HCT116 (cell line): Measurements from ENCODE around the gene SAMD4A. TPM values are rescaled to one million over a fixed set of nuclear protein-coding genes. Genes with fewer than 3 reads are reported as not detected.
A peak's percentile ranks its signal among the peaks of the same experiment; 100 is the strongest.

ENCODE experiments used
- ATAC-seq: fragments of 200-7000 bp; cut with Tn5 transposase; 2 replicates; pipeline ENCODE4 v1.9.1; 2020; ENCODE audit warnings: mild to moderate bottlenecking, moderate library complexity
- BruUV-seq: library from RNA; stranded (reverse); fragments of 400-500 nt; replicated peaks from 2 replicates; lab custom pipeline; 2021; lab: Mats Ljungman, UMichigan
- CTCF ChIA-PET: fragments of 300-600 bp; sonication (Branson Sonifier 250); formaldehyde crosslinking; loops from one replicate; lab custom pipeline; 2021; ENCODE audit warnings: antibody characterized with exemption; lab: Charles Lee
- POLR2A ChIA-PET: fragments of 300-600, 350-600 bp; sonication (Branson Sonifier 250); formaldehyde crosslinking; loops from one replicate; lab custom pipeline; 2021; ENCODE audit warnings: antibody characterized with exemption; lab: Charles Lee
- RAD21 ChIA-PET, 2 experiments: fragments of 300-600 bp; sonication (Branson Sonifier 250); formaldehyde crosslinking; loops; one replicate each; lab custom pipeline; 2023; ENCODE audit warnings: low total read pairs in 2 of 2; ENCODE audit not compliant: uncharacterized antibody in 2 of 2, unreplicated experiment in 2 of 2, low non-redundant PET in 1 of 2; lab: Charles Lee
- DNase-seq: peaks from one replicate; pipeline ENCODE4 v3.0.0-alpha.2; 2010; ENCODE audit warnings: low read depth, low spot score
- H2AFZ ChIP-seq: fragments of 200-600 bp; shearing (Covaris generic), sonication (generic); 2 replicates; pipeline ENCODE4 v1.6.1; 2017; ENCODE audit warnings: low read depth, mixed run types, mixed read lengths, antibody characterized with exemption, low read length; ENCODE audit not compliant: poor library complexity, severe bottlenecking
- H3K27ac ChIP-seq: 2 replicates; pipeline ENCODE4 v1.5.1; 2012; ENCODE audit warnings: low read depth, low read length
- H3K27me3 ChIP-seq: fragments of 200-600 bp; sonication (generic); 2 replicates; pipeline ENCODE4 v1.6.1; 2016; ENCODE audit warnings: mixed run types, low read length, mixed read lengths; ENCODE audit not compliant: insufficient read depth
- H3K36me3 ChIP-seq, 2 experiments: fragments of 200-500 bp in 1 of 2; fragments of 200-600 bp in 1 of 2; sonication (Bioruptor generic) in 1 of 2; sonication (generic) in 1 of 2; 2 replicates each; pipeline versions ENCODE4 v1.5.1 to v1.6.1; 2014 to 2016; ENCODE audit warnings: low read length in 2 of 2, inconsistent platforms in 1 of 2, mixed read lengths in 1 of 2, mixed run types in 1 of 2; ENCODE audit not compliant: insufficient read depth in 2 of 2, control insufficient read depth in 1 of 2
- H3K4me1 ChIP-seq, 2 experiments: fragments of 200-600 bp in 1 of 2; sonication (generic) in 1 of 2; 2 replicates each; pipeline versions ENCODE4 v1.5.1 to v1.6.1; 2012 to 2017; ENCODE audit warnings: low read length in 2 of 2, inconsistent platforms in 1 of 2, mild to moderate bottlenecking in 1 of 2, mixed read lengths in 1 of 2, mixed run types in 1 of 2, moderate library complexity in 1 of 2; ENCODE audit not compliant: insufficient read depth in 2 of 2, control insufficient read depth in 1 of 2
- H3K4me2 ChIP-seq: fragments of 200-600 bp; sonication (generic); 2 replicates; pipeline ENCODE4 v1.6.1; 2017; ENCODE audit warnings: mixed run types, low read length, mixed read lengths
- H3K4me3 ChIP-seq, 2 experiments: fragments of 200-600 bp in 1 of 2; sonication (generic) in 1 of 2; replicated peaks in 1 of 2; 2 replicates each; pipeline ENCODE4 v1.5.1; 2011 to 2016; ENCODE audit warnings: low read length in 2 of 2, control low read depth in 1 of 2, low read depth in 1 of 2, mild to moderate bottlenecking in 1 of 2, mixed read lengths in 1 of 2, mixed run types in 1 of 2
- H3K79me2 ChIP-seq: fragments of 200-600 bp; sonication (generic); 2 replicates; pipeline ENCODE4 v1.6.1; 2017; ENCODE audit warnings: mild to moderate bottlenecking, mixed run types, low read length, moderate library complexity, mixed read lengths; ENCODE audit not compliant: insufficient read depth
- H3K9ac ChIP-seq: fragments of 200-600 bp; sonication (generic); 2 replicates; pipeline ENCODE4 v1.6.1; 2016; ENCODE audit warnings: low read length, mixed read lengths
- H3K9me2 ChIP-seq: fragments of 200-600 bp; sonication (generic), shearing (Covaris generic); 2 replicates; pipeline ENCODE4 v1.6.1; 2017; ENCODE audit warnings: mixed run types, mild to moderate bottlenecking, moderate library complexity; ENCODE audit not compliant: insufficient read depth
- H3K9me3 ChIP-seq, 2 experiments: fragments of 200-500 bp in 1 of 2; fragments of 200-600 bp in 1 of 2; sonication (Bioruptor generic) in 1 of 2; sonication (generic) in 1 of 2; 2 replicates each; pipeline ENCODE4 v1.6.1; 2014 to 2017; ENCODE audit warnings: low read length in 2 of 2, mixed read lengths in 2 of 2, inconsistent platforms in 1 of 2, low read depth in 1 of 2, mild to moderate bottlenecking in 1 of 2, mixed run types in 1 of 2, moderate library complexity in 1 of 2; ENCODE audit not compliant: control insufficient read depth in 1 of 2, insufficient read depth in 1 of 2
- H4K20me1 ChIP-seq: fragments of 200-600 bp; sonication (generic), shearing (Covaris generic); 2 replicates; pipeline ENCODE4 v1.6.1; 2017; ENCODE audit warnings: mixed run types, mild to moderate bottlenecking, moderate library complexity; ENCODE audit not compliant: insufficient read depth
- CBX3 ChIP-seq: IDR thresholded peaks from 2 replicates; pipeline ENCODE4 v1.6.1; 2012; ENCODE audit warnings: low read depth
- CEBPB ChIP-seq: IDR thresholded peaks from 2 replicates; pipeline ENCODE4 v1.6.1; 2012; ENCODE audit warnings: low read depth
- EGR1 ChIP-seq: IDR thresholded peaks from 2 replicates; pipeline ENCODE4 v1.6.1; 2012; ENCODE audit warnings: low read depth
- ELF1 ChIP-seq: IDR thresholded peaks from 2 replicates; pipeline ENCODE4 v1.6.1; 2012; ENCODE audit warnings: low read depth, borderline replicate concordance
- EZH2 ChIP-seq: fragments of 200-600 bp; sonication (generic); IDR thresholded peaks from 2 replicates; pipeline ENCODE4 v1.6.1; 2017; ENCODE audit warnings: antibody characterized with exemption, mixed run types
- EZH2phosphoT487 ChIP-seq: fragments of 200-600 bp; IDR thresholded peaks from 2 replicates; pipeline ENCODE4 v1.6.1; 2018; ENCODE audit warnings: antibody characterized with exemption, borderline replicate concordance
- FOSL1 ChIP-seq: IDR thresholded peaks from 2 replicates; pipeline ENCODE4 v1.6.1; 2012; ENCODE audit warnings: low read depth
- POLR2A ChIP-seq: IDR thresholded peaks from 2 replicates; pipeline ENCODE4 v1.7.0; 2011; ENCODE audit warnings: borderline replicate concordance; ENCODE audit not compliant: insufficient read depth, insufficient read length; ENCODE audit errors: extremely low read depth
- POLR2AphosphoS5 ChIP-seq: IDR thresholded peaks from 2 replicates; pipeline ENCODE4 v1.6.1; 2011; ENCODE audit warnings: mild to moderate bottlenecking, low read depth, low read length, moderate library complexity
- RAD21 ChIP-seq: IDR thresholded peaks from 2 replicates; pipeline ENCODE4 v1.6.1; 2012; ENCODE audit warnings: low read depth, mild to moderate bottlenecking
- SIN3A ChIP-seq: IDR thresholded peaks from 2 replicates; pipeline ENCODE4 v1.6.1; 2012; ENCODE audit warnings: low read depth
- SP1 ChIP-seq: IDR thresholded peaks from 2 replicates; pipeline ENCODE4 v1.6.1; 2012; ENCODE audit warnings: low read depth
- SRF ChIP-seq: IDR thresholded peaks from 2 replicates; pipeline ENCODE4 v1.6.1; 2012; ENCODE audit warnings: low read depth
- TCF7L2 ChIP-seq: IDR thresholded peaks from 2 replicates; pipeline ENCODE4 v1.7.0; 2011; ENCODE audit warnings: borderline replicate concordance, inconsistent platforms; ENCODE audit not compliant: insufficient read depth, insufficient read length; ENCODE audit errors: extremely low read depth
- YY1 ChIP-seq: IDR thresholded peaks from 2 replicates; pipeline ENCODE4 v1.6.1; 2011; ENCODE audit warnings: low read length, low read depth, moderate library complexity, mild to moderate bottlenecking; ENCODE audit not compliant: insufficient replicate concordance; ENCODE audit errors: extremely low read depth
- ZFX ChIP-seq: fragments of 450-650 bp; IDR thresholded peaks from 2 replicates; pipeline ENCODE4 v1.6.1; 2017
- intact Hi-C: fragments of 100-400 bp; cut with micrococcal nuclease; formaldehyde crosslinking; loops from 2 replicates; pipeline ENCODE4 v1.10.0; 2022
- total RNA-seq: library from RNA; stranded (reverse); gene quantifications from one replicate; pipeline ENCODE4 v1.2.1, GENCODE V29; 2021; ENCODE audit not compliant: unreplicated experiment
- TF ChIP-seq, protein P1 (sequence below): IDR thresholded peaks from 2 replicates; pipeline ENCODE4 v1.6.1; 2012
- TF ChIP-seq, protein P2 (sequence below): IDR thresholded peaks from 2 replicates; pipeline ENCODE4 v1.6.1; 2011; ENCODE audit warnings: mild to moderate bottlenecking, low read length, moderate library complexity; ENCODE audit not compliant: insufficient replicate concordance; ENCODE audit errors: extremely low read depth
- TF ChIP-seq, protein P3 (sequence below): IDR thresholded peaks from 2 replicates; pipeline ENCODE4 v1.6.1; 2012

The SAMD4A gene
- total RNA-seq, 1 experiment from 2014 or later, result 9.0 TPM

DNA sequence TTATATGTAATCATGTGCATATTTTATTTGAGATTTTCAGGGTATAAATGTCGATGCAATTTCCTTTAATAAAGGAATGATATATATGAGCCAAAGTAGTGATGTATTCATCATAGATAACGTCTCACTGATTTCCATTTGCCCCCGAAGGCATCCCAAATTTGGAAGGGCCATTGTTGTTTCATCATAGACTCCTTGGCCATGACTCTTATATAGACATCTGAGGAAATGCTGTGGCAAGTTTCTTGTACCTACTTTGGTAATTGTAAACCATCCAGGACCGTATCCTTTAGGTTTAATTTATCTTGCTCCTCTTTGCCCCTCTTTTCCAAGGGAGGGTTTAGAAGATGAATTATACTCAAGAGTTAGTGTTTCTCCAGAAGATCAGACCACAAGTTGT is 84.7 kb downstream of the SAMD4A start:
- RAD21 ChIA-PET, result no interaction called here
- Histone ChIP-seq H2AFZ (no peak overlapping the region), H3K27ac (peak overlapping the region; percentile 76; the same call in 1 of the 2 replicates), H3K36me3 (no peaks in the 10 kb centered on the region), H3K9me3 (no peaks in the 10 kb centered on the region), H3K9me2 (no peaks in the 10 kb centered on the region), H3K9ac (peak overlapping the region; percentile 56), H3K4me3 (peak overlapping the region; percentile 3 to 47; a peak in 3 of 4 replicates), H4K20me1 (no peaks in the 10 kb centered on the region), H3K27me3 (no peaks in the 10 kb centered on the region), H3K4me2 (peak overlapping the region; percentile 80), H3K79me2 (no peaks in the 10 kb centered on the region; the same call in 1 of the 2 replicates), H3K4me1 (peaks cover 52 to 61% of the 10 kb centered on the region in 2 experiments)
- no TSS peak for BruUV-seq
- ATAC-seq, result peak; percentile 33
- DNase-seq, result no peak
- POLR2A ChIA-PET, result no interaction called here
- intact Hi-C loops, result loop anchor here (5.0 kb wide), 1 partner anchor 84 kb away; the partner anchor contains the start of gene SAMD4A
- no peak for TF ChIP-seq SRF
- no peak for TF ChIP-seq POLR2AphosphoS5
- TF ChIP-seq SP1, result no peak
- 0 out of 2 replicates have a peak, but pooled peaks have one; percentile 4 for TF ChIP-seq CEBPB
- no peak for TF ChIP-seq EZH2
- CTCF ChIA-PET, result no interaction called here

DNA sequence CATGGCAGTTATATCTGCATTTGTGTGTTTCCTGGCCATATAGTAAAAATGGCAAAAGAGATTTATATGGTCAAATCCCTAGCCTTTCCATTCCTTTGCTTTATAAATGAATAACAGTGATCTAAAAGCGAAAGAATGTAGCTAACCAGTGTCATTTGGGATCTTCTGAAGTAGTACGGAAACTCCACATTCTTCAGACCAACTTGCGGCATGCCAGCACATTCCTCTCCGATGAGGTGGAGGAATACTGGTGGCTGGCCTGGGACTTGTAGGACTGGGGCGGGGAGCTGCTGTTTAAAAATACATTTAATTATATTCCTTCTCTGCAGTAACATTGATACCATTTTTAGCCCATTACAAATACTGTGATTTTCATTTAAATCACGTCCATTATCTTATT is 85.3 kb downstream of the SAMD4A start:
- Histone ChIP-seq H3K79me2 (no peaks in the 10 kb centered on the region; the same call in 1 of the 2 replicates), H3K9ac (peak overlapping the region; percentile 56), H4K20me1 (no peaks in the 10 kb centered on the region), H3K9me3 (no peaks in the 10 kb centered on the region), H3K27me3 (no peaks in the 10 kb centered on the region), H3K27ac (peak overlapping the region; percentile 76; the same call in 1 of the 2 replicates), H3K4me2 (peak overlapping the region; percentile 80), H3K4me3 (peak overlapping the region; percentile 23 to 47), H3K9me2 (no peaks in the 10 kb centered on the region), H2AFZ (no peak overlapping the region), H3K36me3 (no peaks in the 10 kb centered on the region), H3K4me1 (peaks cover 52 to 61% of the 10 kb centered on the region in 2 experiments)
- CTCF ChIA-PET, result no interaction called here
- RAD21 ChIA-PET, result interaction anchor here in 1 of 2 experiments (0.6 kb wide), 1 partner anchor 113 kb away, joined by 3 read pairs; no protein-coding TSS in a partner anchor
- POLR2A ChIA-PET, result interaction anchor here (0.7 to 0.9 kb wide), 2 partner anchors 9 to 402 kb away, joined by 3 read pairs; no protein-coding TSS in a partner anchor
- ATAC-seq, result peak; percentile 95
- intact Hi-C loops, result loop anchor here (5.0 kb wide), 1 partner anchor 85 kb away; the partner anchor contains the start of gene SAMD4A
- peak; percentile 86 for DNase-seq
- no TSS peak for BruUV-seq
- TF ChIP-seq EGR1 (no peak), EZH2phosphoT487 (no peak), TCF7L2 (peak; percentile 74), SP1 (peak; percentile 89), POLR2AphosphoS5 (0 out of 2 replicates have a peak, but pooled peaks have one; percentile 25), SIN3A (peak; percentile 87), YY1 (peak; percentile 7), CEBPB (peak; percentile 49; the same call in 1 of the 2 replicates), ELF1 (no peak), CBX3 (peak; percentile 70; the same call in 1 of the 2 replicates), POLR2A (no peak), EZH2 (no peak), ZFX (no peak), FOSL1 (peak; percentile 83), RAD21 (0 out of 2 replicates have a peak, but pooled peaks have one; percentile 4)
- TF ChIP-seq, protein P1, sequence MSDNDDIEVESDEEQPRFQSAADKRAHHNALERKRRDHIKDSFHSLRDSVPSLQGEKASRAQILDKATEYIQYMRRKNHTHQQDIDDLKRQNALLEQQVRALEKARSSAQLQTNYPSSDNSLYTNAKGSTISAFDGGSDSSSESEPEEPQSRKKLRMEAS, result peak; percentile 39; the same call in 1 of the 2 replicates
- TF ChIP-seq, protein P2, sequence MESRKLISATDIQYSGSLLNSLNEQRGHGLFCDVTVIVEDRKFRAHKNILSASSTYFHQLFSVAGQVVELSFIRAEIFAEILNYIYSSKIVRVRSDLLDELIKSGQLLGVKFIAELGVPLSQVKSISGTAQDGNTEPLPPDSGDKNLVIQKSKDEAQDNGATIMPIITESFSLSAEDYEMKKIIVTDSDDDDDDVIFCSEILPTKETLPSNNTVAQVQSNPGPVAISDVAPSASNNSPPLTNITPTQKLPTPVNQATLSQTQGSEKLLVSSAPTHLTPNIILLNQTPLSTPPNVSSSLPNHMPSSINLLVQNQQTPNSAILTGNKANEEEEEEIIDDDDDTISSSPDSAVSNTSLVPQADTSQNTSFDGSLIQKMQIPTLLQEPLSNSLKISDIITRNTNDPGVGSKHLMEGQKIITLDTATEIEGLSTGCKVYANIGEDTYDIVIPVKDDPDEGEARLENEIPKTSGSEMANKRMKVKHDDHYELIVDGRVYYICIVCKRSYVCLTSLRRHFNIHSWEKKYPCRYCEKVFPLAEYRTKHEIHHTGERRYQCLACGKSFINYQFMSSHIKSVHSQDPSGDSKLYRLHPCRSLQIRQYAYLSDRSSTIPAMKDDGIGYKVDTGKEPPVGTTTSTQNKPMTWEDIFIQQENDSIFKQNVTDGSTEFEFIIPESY, result no peak
- TF ChIP-seq, protein P3, sequence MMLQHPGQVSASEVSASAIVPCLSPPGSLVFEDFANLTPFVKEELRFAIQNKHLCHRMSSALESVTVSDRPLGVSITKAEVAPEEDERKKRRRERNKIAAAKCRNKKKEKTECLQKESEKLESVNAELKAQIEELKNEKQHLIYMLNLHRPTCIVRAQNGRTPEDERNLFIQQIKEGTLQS, result peak; percentile 32; the same call in 1 of the 2 replicates
